Loucy (cell line): ENCODE data around the gene TRMT44.

Experiments
- CTCF ChIP-seq: fragments of 200-600 bp; sonication (generic); conservative IDR thresholded peaks from 2 replicates; pipeline ENCODE4 v1.5.1; 2014; ENCODE audit warnings: mild to moderate bottlenecking, antibody characterized with exemption, low read length
- EZH2phosphoT487 ChIP-seq: fragments of 200-600 bp; IDR thresholded peaks from 2 replicates; pipeline ENCODE4 v1.6.1; 2018; ENCODE audit warnings: antibody characterized with exemption, mild to moderate bottlenecking, moderate library complexity, borderline replicate concordance

- TF ChIP-seq CTCF = peak; percentile 80
- TF ChIP-seq EZH2phosphoT487 = no peak
Observed at GRCh38 chr4:8468746-8469535, 28.4 kb downstream of the TRMT44 start.
